Gastrocnemius medialis (tissue), 4 donors: Measurements from ENCODE around the gene PLIN4. TPM values are rescaled to one million over a fixed set of nuclear protein-coding genes. Genes with fewer than 3 reads are reported as not detected.

Experiments
- ATAC-seq, 2 donors: fragments of 150-250 bp; one replicate each; pipeline ENCODE4 v1.9.1; 2016
- DNase-seq, 2 donors: peaks; one replicate each; pipeline ENCODE4 v3.0.0-alpha.2; 2019
- H3K27ac ChIP-seq, 4 donors: fragments of 200-600 bp; sonication (generic); 1 replicate in 1 of 4; 2 replicates in 3 of 4; pipeline ENCODE4 v1.5.1; 2016 to 2018; ENCODE audit warnings: mild to moderate bottlenecking in 2 of 4, moderate library complexity in 1 of 4
- H3K27me3 ChIP-seq, 3 donors: fragments of 200-600 bp; sonication (generic) in 2 of 3; 1 replicate in 1 of 3; 2 replicates in 2 of 3; pipeline versions ENCODE4 v1.5.1 to v1.6.0; 2016 to 2019; ENCODE audit warnings: mild to moderate bottlenecking in 1 of 3, moderate library complexity in 1 of 3
- H3K36me3 ChIP-seq, 2 donors: fragments of 200-600 bp; sonication (generic) in 1 of 2; one replicate each; pipeline ENCODE4 v1.5.1; 2017 to 2018
- H3K4me1 ChIP-seq, 2 donors: fragments of 200-600 bp; sonication (generic) in 1 of 2; one replicate each; pipeline ENCODE4 v1.5.1; 2016 to 2017; ENCODE audit warnings: mild to moderate bottlenecking in 2 of 2
- H3K4me3 ChIP-seq, 4 donors: fragments of 200-600 bp; sonication (generic) in 3 of 4; 1 replicate in 1 of 4; 2 replicates in 3 of 4; pipeline ENCODE4 v1.5.1; 2016 to 2019; ENCODE audit warnings: mild to moderate bottlenecking in 2 of 4
- H3K9me3 ChIP-seq, 3 donors: fragments of 200-600 bp; sonication (generic) in 2 of 3; 1 replicate in 1 of 3; 2 replicates in 2 of 3; pipeline ENCODE4 v1.5.1; 2016 to 2019
- CTCF ChIP-seq, 5 experiments: fragments of 450-650 bp in 3 of 5; fragments of 200-600 bp in 2 of 5; sonication (generic) in 2 of 5; IDR thresholded peaks in 4 of 5; conservative IDR thresholded peaks in 1 of 5; 1 replicate in 4 of 5; 2 replicates in 1 of 5; pipeline ENCODE4 v1.5.1; 2016 to 2019; ENCODE audit warnings: antibody characterized with exemption in 5 of 5, mild to moderate bottlenecking in 3 of 5, moderate library complexity in 3 of 5
- POLR2A ChIP-seq, 2 donors: fragments of 450-650 bp; IDR thresholded peaks; one replicate each; pipeline ENCODE4 v1.6.1; 2017; ENCODE audit warnings: antibody characterized with exemption in 2 of 2, mild to moderate bottlenecking in 2 of 2, moderate library complexity in 2 of 2
- in situ Hi-C, 4 donors: fragments of 200-750 bp; cut with MboI; loops; one replicate each; pipeline versions ENCODE4 v1.15.0 to v1.8.0; 2017; ENCODE audit warnings: low sequenced_read_pairs in 4 of 4
- intact Hi-C: fragments of 100-400 bp; cut with DNase I; formaldehyde crosslinking; loops from one replicate; pipeline ENCODE4 v1.15.1; 2023; ENCODE audit warnings: low total_unique reads
- total RNA-seq, 4 donors: library from RNA; depleted of rRNA; stranded (reverse); fragments of >200 nt; gene quantifications; one replicate each; pipeline versions ENCODE4 v1.1.0 to v1.2.3, GENCODE V29; 2016

Gene PLIN4
- total RNA-seq, 4 donors from 2014 or later = 79.6 to 282 (median 152) TPM

DNA sequence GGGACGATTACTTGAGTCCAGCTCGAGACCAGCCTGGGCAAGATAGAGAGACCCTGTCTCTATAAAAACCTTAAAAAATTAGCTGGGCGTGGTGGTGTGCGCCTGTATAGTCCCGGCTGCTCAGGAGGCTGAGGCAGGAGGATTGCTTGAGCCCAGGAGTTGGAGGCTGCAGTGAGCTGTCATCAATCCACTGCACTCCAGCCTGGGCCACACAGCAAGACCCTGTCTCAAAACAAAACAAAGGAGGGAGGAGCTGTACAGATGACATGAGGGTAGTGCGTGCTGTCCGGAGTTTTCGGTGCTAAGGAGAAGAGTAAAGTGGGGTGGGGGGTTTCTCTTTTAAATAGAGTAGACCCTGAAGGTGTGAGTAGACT, 23.6 kb downstream of the PLIN4 start:
- H3K27me3 ChIP-seq = no peaks in the 10 kb centered on the region
- H3K4me3 ChIP-seq = no peak overlapping the region
- H3K4me1 ChIP-seq = no peaks in the 10 kb centered on the region
- no peak overlapping the region for H3K27ac ChIP-seq
- peaks cover 0 to 66% of the 10 kb centered on the region in 2 donors for H3K36me3 ChIP-seq
- intact Hi-C loops = no loop called here
- ATAC-seq (no peak), DNase-seq (no peak)
- in situ Hi-C loops = no loop called here
- no peaks in the 10 kb centered on the region for H3K9me3 ChIP-seq
- no peak for TF ChIP-seq POLR2A (IDR thresholded peaks at IDR 0.05)

GRCh38 chr19:4493929-4494690, 24.2 kb downstream of the PLIN4 start:
- Histone ChIP-seq H3K4me3 (no peak overlapping the region), H3K27me3 (no peaks in the 10 kb centered on the region), H3K36me3 (peaks cover 0 to 72% of the 10 kb centered on the region in 2 donors), H3K9me3 (no peaks in the 10 kb centered on the region), H3K4me1 (no peaks in the 10 kb centered on the region), H3K27ac (no peak overlapping the region)
- ATAC-seq (no peak), DNase-seq (no peak)
- in situ Hi-C loops (no loop called here), intact Hi-C loops (no loop called here)
- no peak for TF ChIP-seq CTCF (IDR thresholded peaks at IDR 0.05 in 4 of 5, conservative IDR thresholded peaks at IDR 0.05 in 1 of 5)
- TF ChIP-seq POLR2A (IDR thresholded peaks at IDR 0.05) = no peak

DNA sequence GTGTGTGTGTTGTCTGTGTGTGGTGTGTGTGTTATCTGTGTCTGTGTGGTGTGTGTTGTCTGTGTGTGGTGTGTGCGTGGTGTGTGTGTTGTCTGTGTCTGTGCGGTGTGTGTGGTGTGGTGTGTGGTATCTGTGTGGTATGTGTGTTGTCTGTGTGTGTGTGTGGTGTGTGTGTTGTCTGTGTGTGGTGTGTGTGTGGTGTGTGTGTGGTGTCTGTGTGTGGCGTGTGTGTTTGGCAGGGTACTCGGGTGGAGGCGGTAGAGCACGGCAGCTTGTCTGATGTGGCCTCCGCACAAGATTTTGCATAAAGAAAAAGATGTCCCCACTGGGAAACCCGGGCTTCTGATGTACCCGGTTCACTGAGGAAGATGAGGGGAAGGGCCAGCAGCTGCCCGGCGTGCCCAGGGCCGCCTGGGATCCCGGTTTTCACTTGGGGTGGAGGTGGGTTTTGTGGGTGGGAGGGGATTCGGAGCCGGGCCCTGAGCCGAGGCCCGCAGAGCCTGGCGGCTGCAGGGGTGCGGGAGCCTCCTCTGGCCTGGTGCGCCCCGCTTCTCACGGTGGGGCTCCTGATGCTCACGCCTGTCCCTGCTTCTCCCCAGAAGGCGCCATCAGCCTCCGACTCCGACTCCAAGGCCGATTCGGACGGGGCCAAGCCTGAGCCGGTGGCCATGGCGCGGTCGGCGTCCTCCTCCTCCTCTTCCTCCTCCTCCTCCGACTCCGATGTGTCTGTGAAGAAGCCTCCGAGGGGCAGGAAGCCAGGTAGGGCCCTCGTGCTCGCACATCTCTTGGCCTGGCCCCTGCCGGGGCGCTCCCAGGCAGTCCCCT, 25.0 kb downstream of the PLIN4 start:
- Histone ChIP-seq H3K27ac (no peak overlapping the region), H3K27me3 (no peaks in the 10 kb centered on the region), H3K9me3 (no peaks in the 10 kb centered on the region), H3K4me3 (no peak overlapping the region), H3K36me3 (peaks cover 0 to 70% of the 10 kb centered on the region in 2 donors), H3K4me1 (no peaks in the 10 kb centered on the region)
- intact Hi-C loops = no loop called here
- in situ Hi-C loops = no loop called here
- no peak for DNase-seq
- TF ChIP-seq CTCF (IDR thresholded peaks at IDR 0.05 in 4 of 5, conservative IDR thresholded peaks at IDR 0.05 in 1 of 5) (no peak), POLR2A (IDR thresholded peaks at IDR 0.05) (no peak)
- no peak for ATAC-seq

DNA sequence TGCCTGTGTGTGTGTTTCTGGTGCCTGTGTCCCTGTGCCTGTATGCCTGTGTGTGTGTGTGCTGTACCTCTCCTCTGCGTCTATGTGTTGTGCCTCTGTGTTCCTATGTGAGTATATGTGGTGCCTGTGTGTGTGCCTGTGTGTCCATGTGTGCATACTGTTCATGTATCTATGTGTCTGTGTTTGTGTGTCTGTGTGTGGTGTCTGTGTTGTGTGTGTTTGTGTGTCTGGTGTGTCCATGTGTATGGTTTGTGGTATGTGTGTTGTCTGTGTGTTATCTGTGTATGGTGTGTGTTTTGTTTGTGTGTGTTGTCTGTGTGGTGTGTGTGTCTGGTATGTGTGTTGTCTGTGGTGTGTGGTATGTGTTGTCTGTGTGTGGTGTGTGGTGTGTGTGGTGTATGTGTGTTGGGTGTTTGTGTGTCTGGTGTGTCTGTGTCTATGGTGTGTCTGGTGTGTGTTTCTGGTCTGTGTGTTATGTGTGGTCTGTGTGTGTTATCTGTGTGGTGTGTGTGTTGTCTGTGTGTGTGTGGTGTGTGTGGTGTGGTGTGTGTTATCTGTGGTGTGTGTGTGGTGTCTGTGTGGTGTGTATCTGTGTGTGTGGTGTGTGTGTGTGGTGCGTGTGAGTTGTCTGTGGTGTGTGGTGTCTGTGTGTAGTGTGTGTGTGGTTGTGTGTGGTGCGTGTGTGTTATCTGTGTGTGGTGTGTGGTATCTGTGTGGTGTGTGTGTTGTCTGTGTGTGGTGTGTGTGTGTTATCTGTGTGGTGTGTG, 25.8 kb downstream of the PLIN4 start:
- DNase-seq = no peak
- no peaks in the 10 kb centered on the region for H3K27me3 ChIP-seq
- TF ChIP-seq POLR2A (IDR thresholded peaks at IDR 0.05) (no peak), CTCF (IDR thresholded peaks at IDR 0.05 in 4 of 5, conservative IDR thresholded peaks at IDR 0.05 in 1 of 5) (no peak)
- no peaks in the 10 kb centered on the region for H3K4me1 ChIP-seq
- intact Hi-C loops = no loop called here
- ATAC-seq = no peak
- H3K9me3 ChIP-seq = no peaks in the 10 kb centered on the region
- in situ Hi-C loops = no loop called here
- H3K36me3 ChIP-seq = peaks cover 0 to 62% of the 10 kb centered on the region in 2 donors
- H3K27ac ChIP-seq = no peak overlapping the region
- no peak overlapping the region for H3K4me3 ChIP-seq

GRCh38 chr19:4491446-4491845, 26.8 kb downstream of the PLIN4 start:
- H3K9me3 ChIP-seq = no peaks in the 10 kb centered on the region
- no peak overlapping the region for H3K4me3 ChIP-seq
- in situ Hi-C loops = no loop called here
- intact Hi-C loops = no loop called here
- TF ChIP-seq POLR2A (IDR thresholded peaks at IDR 0.05) (no peak), CTCF (IDR thresholded peaks at IDR 0.05 in 4 of 5, conservative IDR thresholded peaks at IDR 0.05 in 1 of 5) (no peak)
- ATAC-seq (no peak), DNase-seq (no peak)
- H3K4me1 ChIP-seq = no peaks in the 10 kb centered on the region
- no peak overlapping the region for H3K27ac ChIP-seq
- H3K36me3 ChIP-seq = peaks cover 0 to 54% of the 10 kb centered on the region in 2 donors
- no peaks in the 10 kb centered on the region for H3K27me3 ChIP-seq
